Coronary artery (tissue), 2 donors: Measurements from ENCODE around the gene ATRN.

Experiments
- DNase-seq: peaks from one replicate; pipeline ENCODE4 v3.0.0-alpha.2; 2017; ENCODE audit warnings: low spot score
- H3K27ac ChIP-seq, 2 donors: fragments of 200-600 bp; sonication (generic); one replicate each; pipeline ENCODE4 v1.5.1; 2016 to 2019
- H3K4me3 ChIP-seq: fragments of 200-600 bp; sonication (generic); 2 replicates; pipeline ENCODE4 v1.5.1; 2016; ENCODE audit warnings: mild to moderate bottlenecking, moderate library complexity
- CTCF ChIP-seq: fragments of 200-600 bp; sonication (generic); IDR thresholded peaks from one replicate; pipeline ENCODE4 v1.5.1; 2019; ENCODE audit warnings: antibody characterized with exemption

Gene ATRN

GRCh38 chr20:3622406-3622805 is 151.6 kb downstream of the ATRN start:
- Histone ChIP-seq H3K27ac (no peak overlapping the region), H3K4me3 (no peak overlapping the region)
- TF ChIP-seq CTCF, result no peak
- DNase-seq, result no peak

DNA sequence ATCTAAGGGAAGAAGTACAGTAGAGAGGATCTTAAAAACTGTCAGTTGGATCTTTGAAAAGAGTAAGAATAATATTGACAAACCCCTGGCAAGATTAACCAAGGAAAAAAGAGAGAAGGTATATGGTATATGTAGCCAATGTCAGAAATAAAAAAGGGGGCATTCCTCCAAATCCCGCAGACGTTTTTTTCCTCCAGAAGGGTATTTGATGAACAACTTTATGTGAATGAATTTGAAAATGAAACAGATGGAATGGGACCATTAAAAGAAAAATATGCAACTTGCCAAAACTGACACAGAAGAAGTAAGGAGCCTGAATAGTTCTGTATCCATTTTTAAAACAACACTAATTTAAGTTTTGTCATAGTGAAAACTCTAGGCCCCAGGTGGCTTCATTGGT is 156.7 kb downstream of the ATRN start:
- Histone ChIP-seq H3K4me3 (no peak overlapping the region), H3K27ac (no peak overlapping the region)
- no peak for TF ChIP-seq CTCF
- DNase-seq, result no peak

DNA sequence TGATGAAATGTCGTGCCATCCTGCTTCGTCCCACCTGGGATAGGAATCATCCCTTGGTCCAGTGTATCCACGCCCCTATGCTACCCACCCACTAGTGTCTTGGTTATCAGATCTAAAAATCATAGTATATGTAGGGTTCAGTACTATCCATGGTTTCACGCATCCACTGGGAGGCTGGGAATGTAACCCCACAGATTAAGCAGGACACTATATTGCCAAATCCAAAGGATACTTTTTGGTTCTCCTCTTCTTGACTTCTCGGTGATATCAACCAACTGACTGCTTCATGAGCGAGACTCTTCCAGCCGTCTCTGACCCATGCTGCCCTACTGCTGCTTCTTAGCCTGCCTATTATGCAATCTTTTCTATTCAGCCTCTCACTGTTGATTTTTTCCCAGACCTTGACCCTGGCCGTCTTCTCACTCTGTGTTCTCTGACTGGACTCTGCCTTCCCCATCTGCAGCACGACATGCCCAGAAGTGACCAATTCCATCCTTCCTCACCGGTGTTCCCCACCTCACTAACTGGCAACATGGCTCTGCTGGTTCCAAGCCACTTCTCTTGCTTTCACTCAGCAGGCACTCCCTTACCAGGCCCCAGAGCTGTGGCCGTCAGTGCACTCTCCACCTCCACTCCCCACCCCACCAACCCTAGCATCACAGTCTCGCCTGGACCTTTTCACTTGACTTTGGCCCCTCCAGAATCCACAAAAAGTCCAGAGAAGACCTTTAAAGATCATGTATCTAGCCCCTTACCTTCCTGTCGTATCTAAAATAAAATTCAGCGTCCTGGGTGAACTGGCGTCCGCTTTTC is 157.9 kb downstream of the ATRN start:
- H3K27ac ChIP-seq, result no peak overlapping the region
- no peak for DNase-seq
- TF ChIP-seq CTCF, result no peak
- H3K4me3 ChIP-seq, result no peak overlapping the region

DNA sequence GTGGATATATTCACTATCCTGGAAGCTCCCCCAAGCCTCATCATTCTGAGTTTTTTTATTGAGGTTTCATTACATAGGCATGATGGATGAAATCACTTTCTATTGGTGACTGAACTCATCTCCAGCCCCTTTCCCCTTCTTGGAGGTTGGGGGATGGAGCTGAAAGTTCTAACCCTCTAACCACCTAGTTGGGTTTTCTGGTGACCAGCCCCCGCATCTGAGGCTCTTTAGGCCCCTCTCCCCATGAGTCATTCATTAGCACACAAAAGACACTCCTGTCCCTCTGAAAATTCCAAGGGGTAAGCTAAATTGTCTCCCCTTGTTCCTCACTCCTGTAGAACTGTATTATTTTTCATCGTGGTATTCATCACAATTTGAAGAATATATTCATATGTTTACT is 159.1 kb downstream of the ATRN start:
- DNase-seq, result no peak
- H3K4me3 ChIP-seq, result no peak overlapping the region
- H3K27ac ChIP-seq, result no peak overlapping the region
- no peak for TF ChIP-seq CTCF

- TF ChIP-seq CTCF, result no peak
- Histone ChIP-seq H3K27ac (no peak overlapping the region), H3K4me3 (no peak overlapping the region)
- DNase-seq, result no peak
These were observed 159.6 kb downstream of the ATRN start for GRCh38 chr20:3630429-3630828.

GRCh38 chr20:3631534-3631933 is 160.7 kb downstream of the ATRN start:
- Histone ChIP-seq H3K4me3 (no peak overlapping the region), H3K27ac (no peak overlapping the region)
- no peak for DNase-seq
- no peak for TF ChIP-seq CTCF

DNA sequence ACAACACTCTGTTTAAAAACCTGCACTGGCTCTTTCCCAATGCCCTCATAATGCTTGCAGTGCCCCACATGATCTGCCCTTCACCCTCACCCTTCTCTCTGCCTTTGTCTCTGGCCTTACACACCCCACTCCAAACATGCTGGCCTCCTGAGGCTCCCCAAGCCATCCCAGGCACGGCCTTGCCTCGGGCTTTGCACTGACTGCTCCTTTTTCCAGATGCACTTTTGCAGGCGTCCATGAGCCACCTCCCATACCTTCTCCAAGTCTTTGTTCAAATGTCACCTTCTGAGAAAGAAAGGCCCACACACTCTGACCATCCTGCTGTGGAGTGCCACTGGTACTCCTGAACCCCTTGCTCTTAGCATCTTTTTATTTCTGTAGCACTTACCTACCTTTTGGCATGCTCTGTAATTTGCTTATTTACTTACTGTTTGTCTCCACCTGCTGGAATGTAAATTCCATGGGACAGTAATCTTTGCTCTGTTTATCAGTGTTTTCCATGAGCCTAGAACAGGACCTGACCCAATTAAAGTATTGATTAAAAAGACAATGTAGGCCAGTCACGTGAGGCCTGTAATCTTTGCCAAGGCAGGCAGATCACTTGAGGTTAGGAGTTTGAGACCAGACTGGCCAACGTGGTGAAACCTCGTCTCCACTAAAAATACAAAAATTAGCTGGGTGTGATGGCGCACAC is 161.6 kb downstream of the ATRN start:
- no peak for TF ChIP-seq CTCF
- Histone ChIP-seq H3K4me3 (no peak overlapping the region), H3K27ac (no peak overlapping the region)
- DNase-seq, result no peak
